Liver (tissue), 9 donors: ENCODE data around the gene ATP2B3. TPM values are rescaled to one million over a fixed set of nuclear protein-coding genes. Genes with fewer than 3 reads are reported as not detected.

ENCODE experiments used
- DNase-seq: peaks from one replicate; pipeline ENCODE4 v3.0.0-alpha.2; 2017; ENCODE audit warnings: low spot score
- H3K27ac ChIP-seq, 2 donors: one replicate each; pipeline ENCODE4 v1.7.0; 2013; ENCODE audit warnings: inconsistent platforms in 2 of 2, low read length in 2 of 2, control low read depth in 1 of 2, low read depth in 1 of 2, mild to moderate bottlenecking in 1 of 2
- H3K27me3 ChIP-seq, 4 donors: one replicate each; pipeline versions ENCODE4 v1.6.1 to v1.7.0; 2013; ENCODE audit warnings: low read length in 3 of 4, inconsistent platforms in 1 of 4, mild to moderate bottlenecking in 1 of 4, moderate library complexity in 1 of 4; ENCODE audit not compliant: control insufficient read depth in 4 of 4, insufficient read depth in 4 of 4
- H3K36me3 ChIP-seq, 4 donors: one replicate each; pipeline versions ENCODE4 v1.6.1 to v1.7.0; 2013; ENCODE audit warnings: low read length in 3 of 4, mild to moderate bottlenecking in 3 of 4, low read depth in 1 of 4, moderate library complexity in 1 of 4; ENCODE audit not compliant: control insufficient read depth in 4 of 4, insufficient read depth in 3 of 4
- H3K4me1 ChIP-seq, 4 donors: one replicate each; pipeline versions ENCODE4 v1.6.1 to v1.7.0; 2013; ENCODE audit warnings: low read length in 3 of 4, mild to moderate bottlenecking in 3 of 4, moderate library complexity in 1 of 4; ENCODE audit not compliant: control insufficient read depth in 4 of 4, insufficient read depth in 4 of 4
- H3K4me3 ChIP-seq, 3 donors: one replicate each; pipeline versions ENCODE4 v1.6.1 to v1.7.0; 2013; ENCODE audit warnings: low read length in 3 of 3, control low read depth in 1 of 3, low read depth in 1 of 3, mild to moderate bottlenecking in 1 of 3
- H3K9ac ChIP-seq, 2 donors: one replicate each; pipeline ENCODE4 v1.7.0; 2013; ENCODE audit warnings: low read length in 2 of 2, mild to moderate bottlenecking in 2 of 2, moderate library complexity in 2 of 2, control low read depth in 1 of 2, low read depth in 1 of 2
- H3K9me3 ChIP-seq, 4 donors: one replicate each; pipeline versions ENCODE4 v1.6.1 to v1.7.0; 2013; ENCODE audit warnings: low read length in 3 of 4; ENCODE audit not compliant: control insufficient read depth in 4 of 4
- ATF3 ChIP-seq: IDR thresholded peaks from 2 replicates; pipeline ENCODE4 v1.6.1; 2016; ENCODE audit warnings: antibody characterized with exemption
- CTCF ChIP-seq: fragments of 150-350 bp; IDR thresholded peaks from 2 replicates; pipeline ENCODE4 v1.5.1; 2017; ENCODE audit warnings: improper control_type of control experiment, low read depth, low read length; ENCODE audit not compliant: missing input control
- FOXA1 ChIP-seq: IDR thresholded peaks from 2 replicates; pipeline ENCODE4 v1.6.1; 2016; ENCODE audit warnings: antibody characterized with exemption
- FOXA2 ChIP-seq: IDR thresholded peaks from 2 replicates; pipeline ENCODE4 v1.6.1; 2016; ENCODE audit warnings: antibody characterized with exemption
- GABPA ChIP-seq, 2 donors: IDR thresholded peaks in 1 of 2; conservative IDR thresholded peaks in 1 of 2; 2 replicates each; pipeline ENCODE4 v1.6.1; 2016; ENCODE audit warnings: antibody characterized with exemption in 2 of 2, mild to moderate bottlenecking in 1 of 2, moderate library complexity in 1 of 2
- HNF4A ChIP-seq, 2 donors: conservative IDR thresholded peaks; 2 replicates each; pipeline ENCODE4 v1.6.1; 2016; ENCODE audit warnings: antibody characterized with exemption in 2 of 2, mild to moderate bottlenecking in 2 of 2
- HNF4G ChIP-seq: IDR thresholded peaks from 2 replicates; pipeline ENCODE4 v1.6.1; 2016; ENCODE audit warnings: antibody characterized with exemption
- JUND ChIP-seq, 2 donors: IDR thresholded peaks; 2 replicates each; pipeline ENCODE4 v1.6.1; 2016; ENCODE audit warnings: antibody characterized with exemption in 2 of 2
- MAX ChIP-seq: IDR thresholded peaks from 2 replicates; pipeline ENCODE4 v1.6.1; 2016; ENCODE audit warnings: antibody characterized with exemption
- NR2F2 ChIP-seq: IDR thresholded peaks from 2 replicates; pipeline ENCODE4 v1.6.1; 2016; ENCODE audit warnings: antibody characterized with exemption
- RAD21 ChIP-seq, 2 donors: IDR thresholded peaks; 2 replicates each; pipeline ENCODE4 v1.6.1; 2016; ENCODE audit warnings: antibody characterized with exemption in 2 of 2, mild to moderate bottlenecking in 2 of 2
- REST ChIP-seq: IDR thresholded peaks from 2 replicates; pipeline ENCODE4 v1.6.1; 2016; ENCODE audit warnings: antibody characterized with exemption, mild to moderate bottlenecking
- RXRA ChIP-seq, 2 donors: IDR thresholded peaks; 2 replicates each; pipeline ENCODE4 v1.6.1; 2017 to 2018; ENCODE audit warnings: antibody characterized with exemption in 2 of 2, mild to moderate bottlenecking in 1 of 2
- SP1 ChIP-seq: IDR thresholded peaks from 2 replicates; pipeline ENCODE4 v1.6.1; 2018; ENCODE audit warnings: antibody characterized with exemption, mild to moderate bottlenecking
- TAF1 ChIP-seq: conservative IDR thresholded peaks from 2 replicates; pipeline ENCODE4 v1.6.1; 2016; ENCODE audit warnings: antibody characterized with exemption, mild to moderate bottlenecking
- YY1 ChIP-seq: IDR thresholded peaks from 2 replicates; pipeline ENCODE4 v1.6.1; 2016; ENCODE audit warnings: antibody characterized with exemption, mild to moderate bottlenecking
- ZBTB33 ChIP-seq: IDR thresholded peaks from 2 replicates; pipeline ENCODE4 v1.6.1; 2016; ENCODE audit warnings: antibody characterized with exemption
- WGBS: extraction: QIAGEN DNeasy Blood & Tissue Kit; methylation state at CpG from one replicate; pipeline ENCODE4 v1.1.7; 2013; 5-methylcytosine and 5-hydroxymethylcytosine counted together
- polyA plus RNA-seq, 2 donors: library from polyadenylated mRNA; stranded (reverse) in 1 of 2; unstranded in 1 of 2; fragments of 200-250 nt in 1 of 2; fragments of >200 nt in 1 of 2; fragmentation: Nextera tagmentation in 1 of 2; extraction: Ambion mirVana in 1 of 2; gene quantifications; one replicate each; pipeline versions ENCODE4 v1.2.1 to v1.2.3, GENCODE V29; 2013 to 2015
- total RNA-seq, 2 donors: library from RNA; depleted of rRNA; stranded (reverse); fragments of >200 nt; gene quantifications; one replicate each; pipeline ENCODE4 v1.2.3, GENCODE V29; 2014
- donor health status: healthy.
- donor health status: healthy.
- donor health status: healthy.
- donor health status: healthy.
- donor health status: healthy.

Gene ATP2B3
- total and polyA plus RNA-seq, 4 donors = not detected

GRCh38 chrX:153551135-153551534, 33.7 kb downstream of the ATP2B3 start:
- H3K36me3 ChIP-seq = no peaks in the 10 kb centered on the region
- TF ChIP-seq NR2F2 (no peak), ATF3 (no peak), HNF4A (conservative IDR thresholded peaks at IDR 0.05) (no peak), GABPA (IDR thresholded peaks at IDR 0.05 in 1 of 2, conservative IDR thresholded peaks at IDR 0.05 in 1 of 2) (no peak), CTCF (no peak), TAF1 (no peak), REST (no peak), YY1 (no peak), FOXA2 (no peak), RXRA (IDR thresholded peaks at IDR 0.05) (no peak), JUND (IDR thresholded peaks at IDR 0.05) (no peak), RAD21 (IDR thresholded peaks at IDR 0.05) (no peak), FOXA1 (no peak), MAX (no peak), ZBTB33 (no peak), HNF4G (no peak), SP1 (no peak)
- no peak overlapping the region for H3K9ac ChIP-seq
- no peak overlapping the region for H3K27ac ChIP-seq
- H3K4me3 ChIP-seq = no peak overlapping the region
- no peak for DNase-seq
- WGBS = 80% methylated on average over 5 of the region's 5 CpGs
- H3K27me3 ChIP-seq = peaks cover 0 to 2% (median 0%) of the 10 kb centered on the region in 4 donors
- no peaks in the 10 kb centered on the region for H3K9me3 ChIP-seq
- no peaks in the 10 kb centered on the region for H3K4me1 ChIP-seq
